PC-9 (cell line): ENCODE results near the gene TNC.

Experiments used
- EZH2 ChIP-seq: fragments of 200-600 bp; sonication (generic); IDR thresholded peaks from 2 replicates; pipeline ENCODE4 v1.8.0; 2017; ENCODE audit warnings: antibody characterized with exemption, low read depth
- TF ChIP-seq, protein P1 (sequence below): fragments of 200-600 bp; sonication (generic); conservative IDR thresholded peaks from 2 replicates; pipeline ENCODE4 v1.6.1; 2017; ENCODE audit warnings: mixed run types, antibody characterized with exemption, mild to moderate bottlenecking, moderate library complexity

- TF ChIP-seq, protein P1, sequence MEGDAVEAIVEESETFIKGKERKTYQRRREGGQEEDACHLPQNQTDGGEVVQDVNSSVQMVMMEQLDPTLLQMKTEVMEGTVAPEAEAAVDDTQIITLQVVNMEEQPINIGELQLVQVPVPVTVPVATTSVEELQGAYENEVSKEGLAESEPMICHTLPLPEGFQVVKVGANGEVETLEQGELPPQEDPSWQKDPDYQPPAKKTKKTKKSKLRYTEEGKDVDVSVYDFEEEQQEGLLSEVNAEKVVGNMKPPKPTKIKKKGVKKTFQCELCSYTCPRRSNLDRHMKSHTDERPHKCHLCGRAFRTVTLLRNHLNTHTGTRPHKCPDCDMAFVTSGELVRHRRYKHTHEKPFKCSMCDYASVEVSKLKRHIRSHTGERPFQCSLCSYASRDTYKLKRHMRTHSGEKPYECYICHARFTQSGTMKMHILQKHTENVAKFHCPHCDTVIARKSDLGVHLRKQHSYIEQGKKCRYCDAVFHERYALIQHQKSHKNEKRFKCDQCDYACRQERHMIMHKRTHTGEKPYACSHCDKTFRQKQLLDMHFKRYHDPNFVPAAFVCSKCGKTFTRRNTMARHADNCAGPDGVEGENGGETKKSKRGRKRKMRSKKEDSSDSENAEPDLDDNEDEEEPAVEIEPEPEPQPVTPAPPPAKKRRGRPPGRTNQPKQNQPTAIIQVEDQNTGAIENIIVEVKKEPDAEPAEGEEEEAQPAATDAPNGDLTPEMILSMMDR = no peak
- no peak for TF ChIP-seq EZH2
Observed at GRCh38 chr9:115038178-115038577, 79.8 kb downstream of the TNC start.
